A549 (cell line): ENCODE results near the gene GIMAP8. TPM values are rescaled to one million over a fixed set of nuclear protein-coding genes. Genes with fewer than 3 reads are reported as not detected.
"Not testable (repeated sequence)": the region's sequence is repeated elsewhere in the genome, so short reads cannot be mapped to it uniquely, and the experiment has no call there.

Source experiments
- ATAC-seq, 2 experiments: fragments of 200-7000 bp in 1 of 2; fragments of >200 bp in 1 of 2; cut with Nextera tagmentation in 1 of 2; cut with Tn5 transposase in 1 of 2; 3 replicates each; pipeline versions ENCODE4 v1.8.0 to v1.9.1; 2018 to 2020; ENCODE audit warnings: mild to moderate bottlenecking in 1 of 2, moderate library complexity in 1 of 2
- CTCF ChIA-PET: fragments of 300-600 bp; sonication (Branson Sonifier 250); formaldehyde crosslinking; extraction: SDS; loops from one replicate; lab custom pipeline; 2021; ENCODE audit warnings: antibody characterized with exemption, inconsistent platforms; lab: Yijun Ruan, JAX
- POLR2A ChIA-PET: fragments of 350-600 bp; formaldehyde crosslinking; extraction: SDS; loops from one replicate; lab custom pipeline; 2021; ENCODE audit warnings: antibody characterized with exemption, inconsistent platforms; lab: Yijun Ruan, JAX
- DNase-seq, 2 experiments: peaks; one replicate each; pipeline versions ENCODE4 v3.0.0 to v3.0.0-alpha.2; 2011 to 2016; ENCODE audit warnings: low read depth in 1 of 2, low spot score in 1 of 2
- FAIRE-seq: peaks from 2 replicates; lab custom pipeline; 2011; peaks lifted over from hg19 to GRCh38; lab: Jason Lieb, UNC
- H3K27ac ChIP-seq, 2 experiments: fragments of >200 bp; sonication (Bioruptor Twin); formaldehyde crosslinking; 3 replicates each; pipeline ENCODE4 v1.5.1; 2016 to 2017
- H3K4me1 ChIP-seq: fragments of >200 bp; sonication (Bioruptor Twin); formaldehyde crosslinking; 3 replicates; pipeline ENCODE4 v1.6.1; 2016
- H3K4me2 ChIP-seq: fragments of >200 bp; sonication (Bioruptor Twin); formaldehyde crosslinking; 3 replicates; pipeline ENCODE4 v1.6.1; 2016
- H3K4me3 ChIP-seq: fragments of >200 bp; sonication (Bioruptor Twin); formaldehyde crosslinking; 3 replicates; pipeline ENCODE4 v1.5.1; 2016
- H3K9me3 ChIP-seq: fragments of >200 bp; sonication (Bioruptor Twin); formaldehyde crosslinking; 3 replicates; pipeline ENCODE4 v1.6.1; 2016
- ATOH8 ChIP-seq: fragments of 250-450 bp; sonication (Bioruptor Pico); IDR thresholded peaks from 2 replicates; pipeline ENCODE4 v1.5.0; 2020; ENCODE audit warnings: low read depth, mild to moderate bottlenecking, moderate library complexity
- BHLHE40 ChIP-seq: IDR thresholded peaks from 2 replicates; pipeline ENCODE4 v1.6.1; 2012; ENCODE audit warnings: low read depth, low read length, inconsistent platforms
- CHD2 ChIP-seq: fragments of 150-350 bp; IDR thresholded peaks from 2 replicates; pipeline ENCODE4 v1.6.1; 2014; ENCODE audit warnings: low read length; ENCODE audit not compliant: partially characterized antibody
- CHD4 ChIP-seq: fragments of 200-600 bp; sonication (generic); IDR thresholded peaks from 2 replicates; pipeline ENCODE4 v1.6.1; 2016; ENCODE audit warnings: antibody characterized with exemption, mild to moderate bottlenecking, borderline replicate concordance
- GATA3 ChIP-seq: IDR thresholded peaks from 2 replicates; pipeline ENCODE4 v1.6.1; 2012; ENCODE audit warnings: borderline replicate concordance
- HOXB13 ChIP-seq: fragments of 250-450 bp; sonication (Bioruptor Pico); IDR thresholded peaks from 2 replicates; pipeline ENCODE4 v1.5.0; 2020; ENCODE audit warnings: low read depth, mild to moderate bottlenecking, moderate library complexity
- JUNB ChIP-seq: fragments of >200 bp; sonication (Bioruptor Twin); formaldehyde crosslinking; IDR thresholded peaks from 2 replicates; pipeline ENCODE4 v1.6.1; 2016
- KDM5A ChIP-seq: fragments of 200-600 bp; sonication (generic); IDR thresholded peaks from 2 replicates; pipeline ENCODE4 v1.6.1; 2016; ENCODE audit warnings: antibody characterized with exemption, mild to moderate bottlenecking
- MAZ ChIP-seq: fragments of 150-350 bp; IDR thresholded peaks from 2 replicates; pipeline ENCODE4 v1.6.1; 2014; ENCODE audit warnings: antibody characterized with exemption, low read depth, low read length, borderline replicate concordance
- MYC ChIP-seq: IDR thresholded peaks from 2 replicates; pipeline ENCODE4 v1.6.1; 2012; ENCODE audit warnings: mild to moderate bottlenecking, inconsistent platforms, low read length, improper control_type of control experiment, borderline replicate concordance
- NFE2L2 ChIP-seq: fragments of 150-350 bp; conservative IDR thresholded peaks from 2 replicates; pipeline ENCODE4 v1.6.1; 2014; ENCODE audit warnings: low read length
- PHF8 ChIP-seq: fragments of 200-600 bp; sonication (generic); IDR thresholded peaks from 2 replicates; pipeline ENCODE4 v1.6.1; 2016; ENCODE audit warnings: low read depth, mild to moderate bottlenecking, antibody characterized with exemption, moderate library complexity, borderline replicate concordance
- POLR2A ChIP-seq: IDR thresholded peaks from 2 replicates; pipeline ENCODE4 v1.6.1; 2012; ENCODE audit warnings: mild to moderate bottlenecking, low read length
- POLR2AphosphoS2 ChIP-seq: conservative IDR thresholded peaks from 2 replicates; pipeline ENCODE4 v1.6.1; 2012; ENCODE audit warnings: low read length, improper control_type of control experiment, inconsistent platforms
- RARB ChIP-seq: fragments of 250-450 bp; sonication (Bioruptor Pico); IDR thresholded peaks from 2 replicates; pipeline ENCODE4 v1.8.0; 2021; ENCODE audit warnings: mild to moderate bottlenecking, moderate library complexity
- RFX5 ChIP-seq: fragments of 450-650 bp; IDR thresholded peaks from 2 replicates; pipeline ENCODE4 v1.7.1; 2014; ENCODE audit warnings: antibody characterized with exemption, mild to moderate bottlenecking, moderate library complexity
- SMC3 ChIP-seq: fragments of >200 bp; sonication (Bioruptor Twin); formaldehyde crosslinking; IDR thresholded peaks from 3 replicates; pipeline ENCODE4 v1.6.1; 2018; ENCODE audit warnings: inconsistent platforms
- TFCP2L1 ChIP-seq: fragments of 250-450 bp; sonication (Bioruptor Pico); IDR thresholded peaks from 2 replicates; pipeline ENCODE4 v1.5.0; 2021; ENCODE audit warnings: mild to moderate bottlenecking
- TP53 ChIP-seq: fragments of 250-450 bp; sonication (Bioruptor Pico); IDR thresholded peaks from 2 replicates; pipeline ENCODE4 v1.5.0; 2021; ENCODE audit warnings: mild to moderate bottlenecking, moderate library complexity
- ZC3H11A ChIP-seq: fragments of 450-650 bp; IDR thresholded peaks from 2 replicates; pipeline ENCODE4 v1.6.1; 2014; ENCODE audit warnings: antibody characterized with exemption, mild to moderate bottlenecking
- WGBS: methylation state at CpG from one replicate; pipeline ENCODE4 v1.1.6; 2017; ENCODE audit errors: missing lambda C conversion rate; 5-methylcytosine and 5-hydroxymethylcytosine counted together
- polyA plus RNA-seq, 4 experiments: library from polyadenylated mRNA; depleted of rRNA in 3 of 4; stranded (reverse); fragments of >200 nt; fragmentation: RNase III in 1 of 4; extraction: RNeasy Plus Mini Kit Qiagen cat#74134 plus additional on column Dnase treatment in 1 of 4; gene quantifications; 2 replicates in 3 of 4; 3 replicates in 1 of 4; pipeline ENCODE4 v1.2.3, GENCODE V29; 2011 to 2017
- TF ChIP-seq, protein P1 (sequence below): fragments of >200 bp; sonication (Bioruptor Twin); formaldehyde crosslinking; IDR thresholded peaks from 3 replicates; pipeline ENCODE4 v1.6.1; 2016
- TF ChIP-seq, protein P2 (sequence below): fragments of 450-650 bp; IDR thresholded peaks from 2 replicates; pipeline ENCODE4 v1.6.1; 2014; ENCODE audit warnings: antibody characterized with exemption

The GIMAP8 gene
- polyA plus RNA-seq, 2 of the 4 experiments (the other 2 are of a cell fraction) = not detected

GRCh38 chr7:150484071-150484470, 33.6 kb downstream of the GIMAP8 start:
- 39% methylated on average over 3 of the region's 3 CpGs for WGBS
- ATAC-seq, FAIRE-seq: not testable (repeated sequence)

DNA sequence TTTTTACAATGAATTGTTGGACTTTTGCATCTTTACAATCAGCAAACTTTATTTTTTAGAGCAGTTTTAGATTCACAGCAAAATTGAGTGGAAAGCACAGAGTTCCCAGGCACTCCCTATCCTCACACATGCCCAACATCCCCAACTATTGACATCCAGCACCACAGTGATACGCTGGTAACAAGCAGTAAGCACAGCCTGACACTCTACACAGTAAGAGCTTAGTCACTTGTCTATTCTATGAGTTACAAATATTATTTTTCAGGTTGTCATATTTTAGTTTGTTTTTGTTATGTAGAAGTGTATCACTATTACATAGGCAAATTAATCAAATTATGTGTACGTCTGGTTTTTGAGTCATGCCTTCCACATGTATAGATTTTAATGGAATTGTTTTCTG, 37.2 kb downstream of the GIMAP8 start:
- ATAC-seq (no peak), DNase-seq (no peak), FAIRE-seq (no peak)
- no peak overlapping the region for H3K27ac ChIP-seq
- CTCF ChIA-PET = no interaction called here
- no peak for TF ChIP-seq RFX5
- H3K4me1 ChIP-seq = no peaks in the 10 kb centered on the region
- no peak overlapping the region for H3K4me3 ChIP-seq
- POLR2A ChIA-PET = no interaction called here
- no peak overlapping the region for H3K4me2 ChIP-seq
- WGBS = 8% methylated on average over 2 of the region's 2 CpGs
- H3K9me3 ChIP-seq = no peaks in the 10 kb centered on the region

More at GRCh38 chr7:150484071-150484470, 33.6 kb downstream of the GIMAP8 start:
- POLR2A ChIA-PET, H3K27ac ChIP-seq, H3K9me3 ChIP-seq, H3K4me2 ChIP-seq, H3K4me3 ChIP-seq, H3K4me1 ChIP-seq, CTCF ChIA-PET, DNase-seq: not testable (repeated sequence)

DNA sequence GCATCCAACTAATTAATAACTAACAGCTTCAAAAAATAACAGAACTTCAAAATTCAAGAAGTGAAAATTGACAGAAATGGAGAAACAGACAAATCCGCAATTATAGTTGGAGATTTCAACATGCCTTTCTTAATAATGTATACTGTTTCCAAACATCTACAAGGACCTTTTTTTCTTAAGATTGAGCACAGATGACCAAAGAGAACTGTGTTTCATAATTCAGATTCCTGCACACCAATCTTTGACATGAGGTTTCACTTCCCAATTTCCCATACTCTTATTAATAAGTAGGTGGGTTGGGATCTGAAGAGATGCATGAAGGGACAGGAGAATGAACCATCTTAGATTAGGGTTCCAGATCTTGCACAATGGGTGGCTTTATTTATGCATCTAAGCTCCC, 39.4 kb downstream of the GIMAP8 start:
- ATAC-seq = no peak
- H3K4me2 ChIP-seq = no peak overlapping the region
- H3K4me1 ChIP-seq = no peaks in the 10 kb centered on the region
- no peak for TF ChIP-seq KDM5A
- TF ChIP-seq MYC = no peak
- TF ChIP-seq HOXB13 (CRISPR knock-in tag) = no peak
- TF ChIP-seq ATOH8 (CRISPR knock-in tag) = no peak
- ChIA-PET CTCF (no interaction called here), POLR2A (no interaction called here)
- no peak overlapping the region for H3K4me3 ChIP-seq
- FAIRE-seq = no peak
- DNase-seq = no peak
- no peak overlapping the region for H3K27ac ChIP-seq
- WGBS = 26% methylated on average over 1 of the region's 1 CpG
- no peaks in the 10 kb centered on the region for H3K9me3 ChIP-seq

DNA sequence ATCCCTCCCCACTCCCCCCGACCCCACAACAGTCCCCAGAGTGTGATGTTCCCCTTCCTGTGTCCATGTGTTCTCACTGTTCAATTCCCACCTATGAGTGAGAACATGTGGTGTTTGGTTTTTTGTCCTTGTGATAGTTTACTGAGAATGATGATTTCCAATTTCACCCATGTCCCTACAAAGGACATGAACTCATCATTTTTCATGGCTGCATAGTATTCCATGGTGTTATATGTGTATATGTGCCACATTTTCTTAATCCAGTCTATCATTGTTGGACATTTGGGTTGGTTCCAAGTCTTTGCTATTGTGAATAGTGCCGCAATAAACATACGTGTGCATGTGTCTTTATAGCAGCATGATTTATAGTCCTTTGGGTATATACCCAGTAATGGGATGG, 43.0 kb downstream of the GIMAP8 start:
- DNase-seq, ATAC-seq, H3K4me2 ChIP-seq, H3K4me1 ChIP-seq, POLR2A ChIA-PET, H3K4me3 ChIP-seq, H3K9me3 ChIP-seq, CTCF ChIA-PET, H3K27ac ChIP-seq, FAIRE-seq: not testable (repeated sequence)
- no CpG with 5 or more reads among the region's 3 CpGs for WGBS

DNA sequence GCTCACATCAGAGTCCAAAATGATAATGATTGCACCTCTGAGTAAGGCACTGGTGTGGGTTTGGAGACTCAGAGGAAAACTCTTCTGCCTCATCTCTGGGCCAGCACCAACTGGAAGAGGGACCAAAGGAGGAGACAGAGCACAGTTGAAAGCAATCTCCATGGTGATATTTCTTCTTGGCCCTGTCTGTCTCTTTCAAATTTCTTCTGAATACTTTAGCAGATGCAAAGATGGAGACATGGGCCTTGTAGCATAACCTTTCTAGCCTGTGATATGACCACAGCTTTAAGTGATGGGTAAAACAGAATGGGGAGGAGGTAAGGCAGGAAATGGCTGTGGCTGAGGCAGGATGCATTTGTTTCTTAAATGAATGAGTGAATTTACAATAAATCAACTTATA, 52.1 kb downstream of the GIMAP8 start:
- Histone ChIP-seq H3K4me2 (no peak overlapping the region), H3K4me3 (no peak overlapping the region), H3K27ac (no peak overlapping the region), H3K9me3 (no peaks in the 10 kb centered on the region), H3K4me1 (no peaks in the 10 kb centered on the region)
- no peak for FAIRE-seq
- no peak for ATAC-seq
- ChIA-PET CTCF (interaction anchor here (0.9 kb wide), 1 partner anchor 9 kb away, joined by 3 read pairs; no protein-coding TSS in a partner anchor), POLR2A (no interaction called here)
- DNase-seq = no peak
- TF ChIP-seq ATOH8 (CRISPR knock-in tag) = no peak
- TF ChIP-seq POLR2A = no peak
- TF ChIP-seq GATA3 = no peak
- TF ChIP-seq MAZ = no peak
- no peak for TF ChIP-seq RFX5
- TF ChIP-seq SMC3 = no peak
- no peak for TF ChIP-seq CHD2
- TF ChIP-seq, protein P1, sequence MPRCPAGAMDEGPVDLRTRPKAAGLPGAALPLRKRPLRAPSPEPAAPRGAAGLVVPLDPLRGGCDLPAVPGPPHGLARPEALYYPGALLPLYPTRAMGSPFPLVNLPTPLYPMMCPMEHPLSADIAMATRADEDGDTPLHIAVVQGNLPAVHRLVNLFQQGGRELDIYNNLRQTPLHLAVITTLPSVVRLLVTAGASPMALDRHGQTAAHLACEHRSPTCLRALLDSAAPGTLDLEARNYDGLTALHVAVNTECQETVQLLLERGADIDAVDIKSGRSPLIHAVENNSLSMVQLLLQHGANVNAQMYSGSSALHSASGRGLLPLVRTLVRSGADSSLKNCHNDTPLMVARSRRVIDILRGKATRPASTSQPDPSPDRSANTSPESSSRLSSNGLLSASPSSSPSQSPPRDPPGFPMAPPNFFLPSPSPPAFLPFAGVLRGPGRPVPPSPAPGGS = no peak
- TF ChIP-seq MYC = no peak
- no peak for TF ChIP-seq TP53 (CRISPR knock-in tag)
- TF ChIP-seq JUNB = no peak
- TF ChIP-seq POLR2AphosphoS2 = no peak
- TF ChIP-seq NFE2L2 = no peak
- no peak for TF ChIP-seq TFCP2L1 (CRISPR knock-in tag)
- TF ChIP-seq ZC3H11A = no peak
- TF ChIP-seq, protein P2, sequence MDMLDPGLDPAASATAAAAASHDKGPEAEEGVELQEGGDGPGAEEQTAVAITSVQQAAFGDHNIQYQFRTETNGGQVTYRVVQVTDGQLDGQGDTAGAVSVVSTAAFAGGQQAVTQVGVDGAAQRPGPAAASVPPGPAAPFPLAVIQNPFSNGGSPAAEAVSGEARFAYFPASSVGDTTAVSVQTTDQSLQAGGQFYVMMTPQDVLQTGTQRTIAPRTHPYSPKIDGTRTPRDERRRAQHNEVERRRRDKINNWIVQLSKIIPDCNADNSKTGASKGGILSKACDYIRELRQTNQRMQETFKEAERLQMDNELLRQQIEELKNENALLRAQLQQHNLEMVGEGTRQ = no peak
- no peak for TF ChIP-seq RARB
- no peak for TF ChIP-seq BHLHE40
- no peak for TF ChIP-seq PHF8
- TF ChIP-seq CHD4 = no peak
